K562 (cell line): Measurements from ENCODE around the gene BEST2. TPM values are rescaled to one million over a fixed set of nuclear protein-coding genes. Genes with fewer than 3 reads are reported as not detected.
A peak's percentile ranks its signal among the peaks of the same experiment; 100 is the strongest.

Source experiments
- CBFA2T3 ChIP-seq: fragments of 450-650 bp; IDR thresholded peaks from 2 replicates; pipeline ENCODE4 v1.6.1; 2017
- ETV1 ChIP-seq: fragments of 450-650 bp; conservative IDR thresholded peaks from 2 replicates; pipeline ENCODE4 v1.6.1; 2016; ENCODE audit warnings: missing genetic modification characterization, control low read depth, low read depth, missing compliant biosample characterization
- GTF2B ChIP-seq: IDR thresholded peaks from 2 replicates; pipeline ENCODE4 v1.6.1; 2011; ENCODE audit not compliant: insufficient read length; ENCODE audit errors: extremely low read depth
- HNRNPLL ChIP-seq: fragments of 200-400 bp; formaldehyde crosslinking; IDR thresholded peaks from 2 replicates; pipeline ENCODE4 v1.6.1; 2017; ENCODE audit warnings: low read length, low read depth, mild to moderate bottlenecking; ENCODE audit not compliant: poor library complexity, severe bottlenecking
- MCM5 ChIP-seq: fragments of 450-650 bp; IDR thresholded peaks from 2 replicates; pipeline ENCODE4 v1.6.1; 2016; ENCODE audit warnings: low read depth
- MTF1 ChIP-seq: fragments of 250-450 bp; sonication (Bioruptor Pico); IDR thresholded peaks from 2 replicates; pipeline ENCODE4 v1.9.0; 2021; ENCODE audit warnings: moderate library complexity, mild to moderate bottlenecking, inconsistent platforms, borderline replicate concordance
- PTBP1 ChIP-seq: fragments of 200-400 bp; formaldehyde crosslinking; IDR thresholded peaks from 2 replicates; pipeline ENCODE4 v1.6.1; 2017; ENCODE audit warnings: low read depth, low read length
- SMAD1 ChIP-seq: fragments of 150-350 bp; IDR thresholded peaks from 2 replicates; pipeline ENCODE4 v1.6.1; 2014; ENCODE audit warnings: low read length, low read depth; ENCODE audit not compliant: partially characterized antibody
- TRIM24 ChIP-seq, 2 experiments: fragments of 450-650 bp; IDR thresholded peaks; 2 replicates each; pipeline ENCODE4 v1.6.1; 2016
- U2AF2 ChIP-seq: fragments of 200-400 bp; formaldehyde crosslinking; optimal IDR thresholded peaks from 2 replicates; pipeline ENCODE3; 2017; ENCODE audit warnings: low read depth, mild to moderate bottlenecking, low read length
- ZNF140 ChIP-seq: fragments of 250-450 bp; sonication (Bioruptor Pico); IDR thresholded peaks from 2 replicates; pipeline ENCODE4 v1.8.0; 2021; ENCODE audit warnings: moderate library complexity, mild to moderate bottlenecking, inconsistent platforms
- ZNF197 ChIP-seq: fragments of 200-800 bp; sonication (Bioruptor generic); IDR thresholded peaks from 2 replicates; pipeline ENCODE4 v1.6.1; 2016; ENCODE audit warnings: low read depth, missing genetic modification characterization, missing compliant biosample characterization
- ZNF217 ChIP-seq: sonication (generic); formaldehyde crosslinking; IDR thresholded peaks from 2 replicates; pipeline ENCODE4 v1.8.0; 2022; ENCODE audit warnings: mild to moderate bottlenecking, missing genetic modification reagents
- ZNF253 ChIP-seq: fragments of 250-450 bp; sonication (Bioruptor Pico); conservative IDR thresholded peaks from 2 replicates; pipeline ENCODE4 v1.6.1; 2021; ENCODE audit warnings: mild to moderate bottlenecking
- ZNF699 ChIP-seq: fragments of 250-450 bp; sonication (Bioruptor Pico); IDR thresholded peaks from 2 replicates; pipeline ENCODE4 v1.8.0; 2021; ENCODE audit warnings: mild to moderate bottlenecking, moderate library complexity; ENCODE audit not compliant: insufficient replicate concordance
- polyA plus RNA-seq, 8 experiments: library from polyadenylated mRNA; depleted of rRNA in 4 of 8; stranded (reverse) in 5 of 8; unstranded in 3 of 8; fragments of >200 nt; fragmentation: Nextera tagmentation in 2 of 8; fragmentation: Illumina TruSeq in 1 of 8; extraction: Ambion mirVana in 2 of 8; extraction: Trizol in 1 of 8; gene quantifications; 2 replicates each; pipeline versions ENCODE4 v1.2.1 to v1.2.3, GENCODE V29; 2011 to 2014; ENCODE audit warnings: inconsistent platforms in 1 of 8, missing spikeins in 1 of 8
- total RNA-seq, 7 experiments: library from RNA; depleted of rRNA in 6 of 7; stranded (reverse); fragments of >200 nt in 6 of 7; fragmentation: Illumina TruSeq in 2 of 7; extraction: Trizol in 2 of 7; gene quantifications; 2 replicates each; pipeline versions ENCODE4 v1.2.1 to v1.2.3, GENCODE V29; 2011 to 2021; ENCODE audit warnings: low replicate concordance in 1 of 7
- TF ChIP-seq, protein P1 (sequence below): fragments of 250-450 bp; sonication (Bioruptor Pico); IDR thresholded peaks from 2 replicates; pipeline ENCODE4 v1.5.0; 2021
- TF ChIP-seq, protein P2 (sequence below): fragments of 450-650 bp; IDR thresholded peaks from one replicate; pipeline ENCODE4 v1.6.1; 2018; ENCODE audit warnings: mild to moderate bottlenecking, moderate library complexity; ENCODE audit not compliant: partially characterized antibody
- TF ChIP-seq, protein P3 (sequence below): sonication (generic); formaldehyde crosslinking; IDR thresholded peaks from 2 replicates; pipeline ENCODE4 v1.8.1; 2023; ENCODE audit warnings: mild to moderate bottlenecking, missing genetic modification reagents
- TF ChIP-seq, protein P4 (sequence below): IDR thresholded peaks from 3 replicates; pipeline ENCODE4 v1.6.1; 2011; ENCODE audit warnings: borderline replicate concordance, mild to moderate bottlenecking, moderate library complexity; ENCODE audit not compliant: insufficient read length; ENCODE audit errors: extremely low read depth
- TF ChIP-seq, protein P5 (sequence below): fragments of 250-450 bp; sonication (Bioruptor Pico); IDR thresholded peaks from 2 replicates; pipeline ENCODE4 v1.9.0; 2021; ENCODE audit warnings: mild to moderate bottlenecking

The BEST2 gene
- total and polyA plus RNA-seq, 9 of the 15 experiments (the other 6 are each of a cell fraction or from before 2014, with no cell fraction given) = not detected

GRCh38 chr19:12792051-12792852, 40.7 kb downstream of the BEST2 start (continued):
- no peak for TF ChIP-seq GTF2B
- TF ChIP-seq ZNF197 (CRISPR knock-in tag) = peak; percentile 28; the same call in 1 of the 2 replicates
- no peak for TF ChIP-seq ZNF253 (CRISPR knock-in tag)
- no peak for TF ChIP-seq MTF1 (CRISPR knock-in tag)
- TF ChIP-seq, protein P1, sequence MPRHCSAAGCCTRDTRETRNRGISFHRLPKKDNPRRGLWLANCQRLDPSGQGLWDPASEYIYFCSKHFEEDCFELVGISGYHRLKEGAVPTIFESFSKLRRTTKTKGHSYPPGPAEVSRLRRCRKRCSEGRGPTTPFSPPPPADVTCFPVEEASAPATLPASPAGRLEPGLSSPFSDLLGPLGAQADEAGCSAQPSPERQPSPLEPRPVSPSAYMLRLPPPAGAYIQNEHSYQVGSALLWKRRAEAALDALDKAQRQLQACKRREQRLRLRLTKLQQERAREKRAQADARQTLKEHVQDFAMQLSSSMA (CRISPR knock-in tag) = peak; percentile 80; the same call in 1 of the 2 replicates
- no peak for TF ChIP-seq ZNF217 (CRISPR knock-in tag)
- no peak for TF ChIP-seq SMAD1
- TF ChIP-seq, protein P2, sequence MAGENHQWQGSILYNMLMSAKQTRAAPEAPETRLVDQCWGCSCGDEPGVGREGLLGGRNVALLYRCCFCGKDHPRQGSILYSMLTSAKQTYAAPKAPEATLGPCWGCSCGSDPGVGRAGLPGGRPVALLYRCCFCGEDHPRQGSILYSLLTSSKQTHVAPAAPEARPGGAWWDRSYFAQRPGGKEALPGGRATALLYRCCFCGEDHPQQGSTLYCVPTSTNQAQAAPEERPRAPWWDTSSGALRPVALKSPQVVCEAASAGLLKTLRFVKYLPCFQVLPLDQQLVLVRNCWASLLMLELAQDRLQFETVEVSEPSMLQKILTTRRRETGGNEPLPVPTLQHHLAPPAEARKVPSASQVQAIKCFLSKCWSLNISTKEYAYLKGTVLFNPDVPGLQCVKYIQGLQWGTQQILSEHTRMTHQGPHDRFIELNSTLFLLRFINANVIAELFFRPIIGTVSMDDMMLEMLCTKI = no peak
- no peak for TF ChIP-seq ZNF140 (CRISPR knock-in tag)
- peak; percentile 49; the same call in 1 of the 2 replicates for TF ChIP-seq PTBP1
- no peak for TF ChIP-seq MCM5
- peak; percentile 51; the same call in 1 of the 2 replicates for TF ChIP-seq ETV1 (tag)
- TF ChIP-seq, protein P3, sequence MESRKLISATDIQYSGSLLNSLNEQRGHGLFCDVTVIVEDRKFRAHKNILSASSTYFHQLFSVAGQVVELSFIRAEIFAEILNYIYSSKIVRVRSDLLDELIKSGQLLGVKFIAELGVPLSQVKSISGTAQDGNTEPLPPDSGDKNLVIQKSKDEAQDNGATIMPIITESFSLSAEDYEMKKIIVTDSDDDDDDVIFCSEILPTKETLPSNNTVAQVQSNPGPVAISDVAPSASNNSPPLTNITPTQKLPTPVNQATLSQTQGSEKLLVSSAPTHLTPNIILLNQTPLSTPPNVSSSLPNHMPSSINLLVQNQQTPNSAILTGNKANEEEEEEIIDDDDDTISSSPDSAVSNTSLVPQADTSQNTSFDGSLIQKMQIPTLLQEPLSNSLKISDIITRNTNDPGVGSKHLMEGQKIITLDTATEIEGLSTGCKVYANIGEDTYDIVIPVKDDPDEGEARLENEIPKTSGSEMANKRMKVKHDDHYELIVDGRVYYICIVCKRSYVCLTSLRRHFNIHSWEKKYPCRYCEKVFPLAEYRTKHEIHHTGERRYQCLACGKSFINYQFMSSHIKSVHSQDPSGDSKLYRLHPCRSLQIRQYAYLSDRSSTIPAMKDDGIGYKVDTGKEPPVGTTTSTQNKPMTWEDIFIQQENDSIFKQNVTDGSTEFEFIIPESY = no peak
- TF ChIP-seq HNRNPLL = peak; percentile 38
- no peak for TF ChIP-seq U2AF2
- TF ChIP-seq, protein P4, sequence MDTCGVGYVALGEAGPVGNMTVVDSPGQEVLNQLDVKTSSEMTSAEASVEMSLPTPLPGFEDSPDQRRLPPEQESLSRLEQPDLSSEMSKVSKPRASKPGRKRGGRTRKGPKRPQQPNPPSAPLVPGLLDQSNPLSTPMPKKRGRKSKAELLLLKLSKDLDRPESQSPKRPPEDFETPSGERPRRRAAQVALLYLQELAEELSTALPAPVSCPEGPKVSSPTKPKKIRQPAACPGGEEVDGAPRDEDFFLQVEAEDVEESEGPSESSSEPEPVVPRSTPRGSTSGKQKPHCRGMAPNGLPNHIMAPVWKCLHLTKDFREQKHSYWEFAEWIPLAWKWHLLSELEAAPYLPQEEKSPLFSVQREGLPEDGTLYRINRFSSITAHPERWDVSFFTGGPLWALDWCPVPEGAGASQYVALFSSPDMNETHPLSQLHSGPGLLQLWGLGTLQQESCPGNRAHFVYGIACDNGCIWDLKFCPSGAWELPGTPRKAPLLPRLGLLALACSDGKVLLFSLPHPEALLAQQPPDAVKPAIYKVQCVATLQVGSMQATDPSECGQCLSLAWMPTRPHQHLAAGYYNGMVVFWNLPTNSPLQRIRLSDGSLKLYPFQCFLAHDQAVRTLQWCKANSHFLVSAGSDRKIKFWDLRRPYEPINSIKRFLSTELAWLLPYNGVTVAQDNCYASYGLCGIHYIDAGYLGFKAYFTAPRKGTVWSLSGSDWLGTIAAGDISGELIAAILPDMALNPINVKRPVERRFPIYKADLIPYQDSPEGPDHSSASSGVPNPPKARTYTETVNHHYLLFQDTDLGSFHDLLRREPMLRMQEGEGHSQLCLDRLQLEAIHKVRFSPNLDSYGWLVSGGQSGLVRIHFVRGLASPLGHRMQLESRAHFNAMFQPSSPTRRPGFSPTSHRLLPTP = no peak
- no peak for TF ChIP-seq ZNF699 (CRISPR knock-in tag)
- peak; percentile 42 for TF ChIP-seq CBFA2T3
- TF ChIP-seq, protein P5, sequence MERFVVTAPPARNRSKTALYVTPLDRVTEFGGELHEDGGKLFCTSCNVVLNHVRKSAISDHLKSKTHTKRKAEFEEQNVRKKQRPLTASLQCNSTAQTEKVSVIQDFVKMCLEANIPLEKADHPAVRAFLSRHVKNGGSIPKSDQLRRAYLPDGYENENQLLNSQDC (CRISPR knock-in tag) = no peak
- TF ChIP-seq TRIM24 (IDR thresholded peaks at IDR 0.05) = no peak
